Measurements from ENCODE around the gene FUBP1. TPM values are rescaled to one million over a fixed set of nuclear protein-coding genes. Genes with fewer than 3 reads are reported as not detected.
"Not testable (repeated sequence)": the region's sequence is repeated elsewhere in the genome, so short reads cannot be mapped to it uniquely, and the experiment has no call there.

Gene FUBP1
- total RNA-seq, 1 donor from 2014 or later = 93.6 TPM

- DNase-seq (ENCODE audit: low spot score) = no peak
These were observed 33.5 kb downstream of the FUBP1 start for GRCh38 chr1:77945345-77945744.

GRCh38 chr1:77942400-77943140, 36.3 kb downstream of the FUBP1 start:
- no peak for DNase-seq (ENCODE audit: low spot score)

DNA sequence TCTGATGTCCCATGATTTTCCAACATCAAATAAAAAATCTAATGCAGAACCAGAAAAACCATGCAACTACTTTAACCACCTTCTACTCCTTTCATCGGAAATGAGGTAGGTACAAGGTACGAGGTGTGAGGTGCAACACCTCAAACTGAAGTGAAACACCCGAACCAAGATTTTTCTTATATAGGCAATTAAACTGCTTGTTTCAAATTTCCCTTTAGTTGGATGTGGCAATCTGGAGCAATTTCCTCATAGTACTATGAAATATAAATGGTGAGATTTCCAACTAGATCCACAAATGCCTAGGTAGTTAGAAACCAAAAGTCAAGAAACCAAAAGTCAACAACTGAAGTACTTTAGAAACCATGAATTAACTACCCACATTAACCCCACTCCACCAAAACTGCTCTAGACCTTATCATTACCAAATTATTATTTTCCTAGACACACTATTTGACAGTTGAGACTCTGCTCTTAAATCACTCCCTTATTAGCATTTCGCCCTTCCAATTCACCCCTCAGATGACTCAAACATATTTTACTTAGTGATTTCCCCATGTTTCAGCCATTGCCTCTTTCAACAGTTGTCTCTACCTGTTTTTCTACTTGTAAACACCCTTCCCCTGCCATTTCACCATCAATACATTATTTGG, 37.8 kb downstream of the FUBP1 start:
- DNase-seq (ENCODE audit: low spot score) = no peak

DNA sequence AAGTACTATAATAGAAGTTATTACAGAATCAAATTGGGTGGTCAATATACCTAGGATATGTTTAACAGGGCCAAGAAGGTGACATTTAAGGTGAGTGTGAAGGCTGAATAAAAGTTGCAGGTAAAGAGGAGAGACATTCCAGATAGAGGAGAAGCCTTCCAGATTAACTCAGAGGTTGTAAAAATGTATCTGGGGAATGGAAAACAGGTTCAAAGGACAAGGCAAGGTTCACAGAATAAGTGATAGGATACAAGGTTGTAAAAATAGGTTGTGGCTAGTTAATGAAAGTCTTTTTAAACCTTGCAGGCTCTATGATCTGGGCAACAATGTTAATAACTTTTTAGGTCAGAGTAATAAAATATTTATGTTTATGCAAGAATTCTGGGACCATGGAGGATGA, 40.2 kb downstream of the FUBP1 start:
- no peak for DNase-seq (ENCODE audit: low spot score)

- no peak for DNase-seq (ENCODE audit: low spot score)
These were observed 49.1 kb downstream of the FUBP1 start for GRCh38 chr1:77929806-77930205.

DNA sequence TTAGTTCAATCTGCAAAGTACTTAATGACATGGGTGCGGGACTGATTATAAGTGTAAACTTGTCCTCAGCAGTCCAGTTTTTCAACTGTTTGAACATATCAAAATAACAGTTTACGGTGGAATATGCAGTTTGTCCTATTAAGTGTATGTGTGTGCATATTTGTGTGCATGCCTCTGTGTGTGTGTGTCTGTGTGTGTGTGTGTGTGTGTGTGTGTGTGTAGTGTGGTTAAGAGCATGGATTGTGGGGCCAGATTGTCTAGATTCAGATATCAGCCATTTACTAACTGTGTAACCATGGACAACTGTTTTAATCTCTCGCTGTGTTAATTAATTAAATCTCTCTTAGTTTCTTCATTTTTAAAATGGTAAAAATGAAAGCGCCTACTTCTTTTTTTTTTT, 51.5 kb downstream of the FUBP1 start:
- no peak for DNase-seq (ENCODE audit: low spot score)

DNA sequence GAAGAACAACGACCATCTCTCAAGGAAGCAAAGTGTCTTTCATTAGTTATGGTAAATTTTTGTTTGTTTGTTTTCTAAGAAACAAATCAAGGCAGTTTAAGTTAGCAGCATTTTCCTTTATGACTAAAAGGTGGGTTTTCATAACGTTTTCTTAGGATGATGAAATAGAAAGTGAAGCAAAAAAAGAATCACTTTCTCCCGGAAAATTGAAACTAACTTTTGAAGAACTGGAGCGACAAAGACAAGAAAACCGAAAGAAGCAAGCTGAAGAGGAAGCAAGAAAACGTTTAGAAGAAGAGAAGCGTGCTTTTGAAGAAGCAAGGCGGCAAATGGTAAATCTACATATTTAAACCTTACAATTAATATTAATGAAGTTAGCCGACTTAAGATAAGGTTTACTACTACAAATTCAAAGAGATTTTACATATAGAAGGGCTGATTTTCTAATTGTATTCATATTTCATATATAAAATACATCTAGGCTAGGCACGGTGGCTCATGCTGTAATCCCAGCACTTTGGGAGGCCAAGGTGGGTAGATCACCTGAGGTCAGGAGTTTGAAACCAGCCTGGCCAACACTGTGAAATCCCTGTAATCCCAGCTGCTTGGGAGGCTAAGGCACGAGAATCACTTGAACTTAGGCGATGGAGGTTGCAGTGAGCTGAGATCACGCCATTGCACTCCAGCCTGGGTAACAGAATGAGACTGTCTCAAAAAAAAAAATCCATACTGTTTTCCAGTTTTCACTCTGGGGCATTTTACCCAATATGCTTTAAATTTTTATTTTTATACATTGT, 52.1 kb downstream of the FUBP1 start:
- DNase-seq (ENCODE audit: low spot score) = no peak

DNA sequence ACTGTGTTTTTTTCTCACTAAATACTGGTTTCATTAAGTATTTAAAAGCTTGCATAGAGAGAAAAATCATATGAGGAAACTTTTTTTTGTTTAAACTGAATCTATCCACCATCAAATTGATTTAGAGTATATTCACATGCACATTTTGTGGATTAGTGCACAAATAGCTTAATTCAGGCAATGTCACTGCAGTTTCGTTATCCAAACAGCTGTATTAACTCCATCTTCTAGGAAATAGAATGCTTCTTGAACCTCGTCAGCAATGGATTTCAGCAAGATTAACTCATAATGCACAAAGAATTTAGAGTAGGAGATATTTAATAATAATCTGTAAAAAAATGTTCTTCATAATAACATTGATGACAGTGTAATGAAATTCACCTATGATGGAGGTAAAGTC, 52.9 kb downstream of the FUBP1 start:
- DNase-seq (ENCODE audit: low spot score) = no peak

- no peak for DNase-seq (ENCODE audit: low spot score)
These were observed 53.4 kb downstream of the FUBP1 start for GRCh38 chr1:77925518-77925917.

DNA sequence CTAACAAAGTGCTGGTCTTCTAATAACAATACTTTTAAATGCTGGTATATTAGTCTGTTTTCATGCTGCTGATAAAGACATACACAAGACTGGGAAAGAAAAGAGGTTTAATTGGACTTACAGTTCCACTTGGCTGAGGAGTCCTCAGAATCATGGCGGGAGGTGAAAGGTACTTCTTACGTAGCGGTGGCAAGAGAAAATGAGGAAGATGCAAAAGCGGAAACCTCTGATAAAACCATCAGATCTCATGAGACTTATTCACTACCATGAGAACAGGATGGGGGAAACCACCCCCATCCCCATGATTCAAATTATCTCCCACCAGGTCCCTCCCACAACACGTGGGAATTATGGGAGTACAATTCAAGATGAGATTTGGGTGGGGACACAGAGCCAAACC, 60.0 kb downstream of the FUBP1 start:
- DNase-seq (ENCODE audit: low spot score) = not testable (repeated sequence)

GRCh38 chr1:77910116-77910515, 68.8 kb downstream of the FUBP1 start:
- DNase-seq (ENCODE audit: low spot score) = no peak

DNA sequence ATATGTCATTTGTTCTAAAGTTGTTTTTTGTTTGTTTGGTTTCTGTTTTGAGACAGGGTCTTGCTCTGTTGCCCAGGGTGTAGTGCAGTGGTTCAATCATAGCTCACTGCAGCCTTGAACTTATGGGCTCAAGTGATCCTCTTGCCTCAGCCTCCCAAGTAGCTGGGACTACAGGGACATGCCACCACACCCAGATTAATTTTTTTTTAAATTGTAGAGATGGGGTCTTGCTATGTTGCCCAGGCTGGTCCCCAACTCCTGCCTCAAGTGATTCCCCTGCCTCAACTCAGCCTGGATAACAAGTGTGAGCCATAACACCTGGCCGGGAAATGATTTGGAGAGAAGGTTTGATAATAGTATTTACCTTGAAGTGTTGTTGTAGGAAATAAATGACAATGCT, 72.2 kb downstream of the FUBP1 start:
- no peak for DNase-seq (ENCODE audit: low spot score)

GRCh38 chr1:77906019-77906545, 72.8 kb downstream of the FUBP1 start:
- no peak for DNase-seq (ENCODE audit: low spot score)

GRCh38 chr1:77905603-77906002, 73.3 kb downstream of the FUBP1 start:
- DNase-seq (ENCODE audit: low spot score) = no peak

DNA sequence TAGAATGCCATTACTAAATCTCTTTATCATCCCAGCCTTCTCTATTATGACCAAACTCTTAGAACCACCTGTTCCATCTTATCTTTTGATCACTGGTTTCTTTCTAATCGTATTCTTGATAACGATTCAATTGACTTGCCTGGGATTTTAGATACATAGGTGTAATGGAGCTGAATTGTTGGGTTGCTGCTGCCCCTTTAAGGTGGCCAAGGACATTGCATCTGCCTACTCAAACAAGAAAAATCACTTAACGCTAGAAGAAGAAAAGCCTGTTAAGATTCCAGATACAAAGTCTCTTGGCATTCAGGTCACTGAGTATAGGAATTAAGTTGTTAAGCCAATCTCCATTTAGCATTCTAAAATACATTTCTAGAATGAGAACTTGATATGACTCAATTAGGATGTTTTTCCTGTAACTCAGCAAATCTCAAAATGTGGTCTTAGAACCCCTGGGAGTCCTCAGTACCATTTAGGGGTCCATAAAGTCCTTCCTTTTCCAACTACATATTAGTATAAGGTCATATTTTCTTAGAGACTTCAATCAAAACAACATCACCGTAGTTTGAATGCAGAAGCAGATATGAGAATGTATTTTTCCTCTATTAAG, 78.1 kb downstream of the FUBP1 start:
- DNase-seq (ENCODE audit: low spot score) = no peak

DNA sequence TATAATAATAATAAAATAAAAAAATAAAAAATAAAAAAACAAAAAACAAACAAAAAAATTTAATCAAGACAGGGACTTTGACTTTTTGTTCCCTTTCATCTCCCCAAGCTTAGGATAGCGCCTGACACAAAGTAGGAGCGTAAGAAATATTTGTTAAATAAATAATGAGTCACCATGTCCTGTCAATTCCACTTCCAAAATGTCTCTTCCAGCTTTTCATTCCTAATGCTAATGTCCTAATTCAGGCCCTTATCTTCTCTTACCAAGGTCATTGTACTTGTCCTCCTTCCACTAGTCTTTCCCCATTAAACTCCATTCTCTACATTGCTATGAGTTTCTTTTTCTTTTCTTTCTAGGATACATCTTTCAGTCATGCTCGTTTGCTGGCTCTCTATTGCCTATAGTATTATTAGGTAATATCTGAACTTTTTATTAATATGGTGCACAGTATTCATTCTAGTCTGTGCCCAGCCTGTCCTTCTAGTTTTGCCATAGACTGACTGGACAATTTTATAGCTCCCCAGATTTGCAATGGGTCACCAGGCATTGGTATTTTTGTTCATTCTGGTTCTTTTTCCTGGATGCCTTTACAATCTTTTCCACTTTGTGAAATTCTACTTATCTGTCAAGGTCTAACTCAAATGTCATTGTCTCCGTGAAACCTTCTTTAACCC, 79.1 kb downstream of the FUBP1 start:
- no peak for DNase-seq (ENCODE audit: low spot score)

Other genes with a start within 250 kb of the FUBP1 start
- 97.9 TPM for gene USP33, start 219.2 kb downstream of the FUBP1 start, total RNA-seq
- 17.5 TPM for gene MIGA1, start 199.4 kb downstream of the FUBP1 start, total RNA-seq
- gene NEXN, start 90.4 kb downstream of the FUBP1 start, total RNA-seq = 15.4 TPM
- gene DNAJB4, start 25.9 kb upstream of the FUBP1 start, total RNA-seq = 25.2 TPM
- gene GIPC2, start 66.9 kb upstream of the FUBP1 start, total RNA-seq = 2.7 TPM

Measured in mesenteric fat pad (tissue), 1 donor.